A673 (cell line): Measurements from ENCODE around the gene STPG3.

Source experiments
- EZH2 ChIP-seq: fragments of 200-600 bp; sonication (generic); IDR thresholded peaks from 2 replicates; pipeline ENCODE4 v1.6.1; 2017; ENCODE audit warnings: borderline replicate concordance, low read depth, mild to moderate bottlenecking, mixed read lengths, antibody characterized with exemption, low read length; ENCODE audit not compliant: poor library complexity, severe bottlenecking
- TF ChIP-seq, protein P1 (sequence below): fragments of 300-800, 200-600 bp; sonication (generic); conservative IDR thresholded peaks from 2 replicates; pipeline ENCODE4 v1.5.1; 2017; ENCODE audit warnings: low read depth, mild to moderate bottlenecking, antibody characterized with exemption, low read length, moderate library complexity, mixed read lengths

DNA sequence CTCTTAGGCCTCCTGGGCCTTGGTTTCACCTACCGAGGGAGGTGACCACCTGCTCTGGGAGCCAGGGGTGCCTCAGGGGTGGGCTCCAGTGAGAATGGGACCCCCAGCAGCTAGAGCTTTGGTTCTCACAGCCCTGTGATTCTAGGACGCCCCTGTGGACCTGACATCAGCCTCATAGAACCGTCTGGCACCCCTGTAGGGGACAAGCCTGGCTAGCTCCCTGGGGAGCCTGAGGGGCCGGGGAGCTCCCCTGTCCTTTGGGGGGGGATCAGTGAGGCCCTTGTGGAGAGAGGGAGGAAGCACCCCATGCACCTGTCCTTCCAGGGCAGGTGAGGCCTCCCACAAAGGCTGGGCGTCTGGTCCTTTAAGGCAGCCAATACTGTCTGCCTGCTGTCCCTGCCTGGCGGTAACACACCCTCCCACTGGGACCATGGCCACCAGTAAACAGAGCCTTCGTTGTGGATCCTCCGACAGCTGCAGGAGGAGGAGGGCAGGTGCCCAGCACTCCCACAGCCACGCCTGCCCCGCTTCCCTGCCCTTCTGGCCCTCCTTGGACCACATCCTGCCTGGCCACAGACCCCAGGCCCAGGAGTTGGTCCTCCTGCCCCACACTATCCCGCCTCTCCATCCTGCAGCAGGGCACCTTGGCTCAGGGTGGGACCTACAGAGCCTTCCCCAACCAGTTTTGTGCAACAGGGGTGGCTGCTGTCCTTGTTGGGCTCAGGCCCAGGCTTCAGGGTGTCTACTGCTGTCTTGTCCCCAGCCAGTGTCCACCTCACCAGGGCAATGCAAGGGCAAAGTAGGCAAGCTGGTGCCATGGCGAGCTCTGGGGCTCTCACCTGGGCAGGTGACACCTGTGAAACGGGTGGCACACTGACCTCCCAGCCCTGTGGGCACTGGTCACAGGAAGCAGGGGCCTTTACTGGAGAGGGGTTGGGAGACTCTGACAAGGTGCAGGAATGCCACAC is 13.0 kb upstream of the STPG3 start:
- TF ChIP-seq, protein P1, sequence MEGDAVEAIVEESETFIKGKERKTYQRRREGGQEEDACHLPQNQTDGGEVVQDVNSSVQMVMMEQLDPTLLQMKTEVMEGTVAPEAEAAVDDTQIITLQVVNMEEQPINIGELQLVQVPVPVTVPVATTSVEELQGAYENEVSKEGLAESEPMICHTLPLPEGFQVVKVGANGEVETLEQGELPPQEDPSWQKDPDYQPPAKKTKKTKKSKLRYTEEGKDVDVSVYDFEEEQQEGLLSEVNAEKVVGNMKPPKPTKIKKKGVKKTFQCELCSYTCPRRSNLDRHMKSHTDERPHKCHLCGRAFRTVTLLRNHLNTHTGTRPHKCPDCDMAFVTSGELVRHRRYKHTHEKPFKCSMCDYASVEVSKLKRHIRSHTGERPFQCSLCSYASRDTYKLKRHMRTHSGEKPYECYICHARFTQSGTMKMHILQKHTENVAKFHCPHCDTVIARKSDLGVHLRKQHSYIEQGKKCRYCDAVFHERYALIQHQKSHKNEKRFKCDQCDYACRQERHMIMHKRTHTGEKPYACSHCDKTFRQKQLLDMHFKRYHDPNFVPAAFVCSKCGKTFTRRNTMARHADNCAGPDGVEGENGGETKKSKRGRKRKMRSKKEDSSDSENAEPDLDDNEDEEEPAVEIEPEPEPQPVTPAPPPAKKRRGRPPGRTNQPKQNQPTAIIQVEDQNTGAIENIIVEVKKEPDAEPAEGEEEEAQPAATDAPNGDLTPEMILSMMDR, result no peak
- no peak for TF ChIP-seq EZH2
